GM18498 (cell line): ENCODE measurements around the gene ZNF292.
A peak's percentile ranks its signal among the peaks of the same experiment; 100 is the strongest.
"Not testable (repeated sequence)": the region's sequence is repeated elsewhere in the genome, so short reads cannot be mapped to it uniquely, and the experiment has no call there.

Experiments
- ATAC-seq: cut with Tn5 transposase; IDR thresholded peaks from one replicate; pipeline ENCODE4 v1.9.1; 2021; ENCODE audit warnings: mild to moderate bottlenecking, moderate library complexity; ENCODE audit not compliant: unreplicated experiment

The ZNF292 gene

GRCh38 chr6:87161299-87161698, 5.9 kb downstream of the ZNF292 start:
- ATAC-seq = no peak

DNA sequence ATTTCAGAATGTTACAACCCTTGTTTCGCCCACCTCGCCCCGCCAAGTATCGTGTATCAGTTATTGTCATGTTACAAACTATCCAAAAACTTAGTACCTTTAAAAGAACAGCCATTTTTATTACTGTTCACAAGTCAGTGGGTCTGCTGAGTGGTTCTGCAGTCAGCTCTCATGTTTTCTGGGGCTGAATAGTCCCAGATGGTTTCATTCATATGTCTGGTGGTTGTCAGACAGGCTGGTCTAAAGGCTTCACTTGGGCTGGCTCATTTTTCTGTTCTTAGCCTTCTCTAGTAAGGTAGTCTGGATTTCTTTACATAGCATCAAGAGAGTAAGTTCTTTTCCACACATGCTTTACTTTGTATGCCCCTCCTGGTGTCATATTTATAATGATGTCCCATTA, 8.6 kb downstream of the ZNF292 start:
- peak; percentile 44 for ATAC-seq

DNA sequence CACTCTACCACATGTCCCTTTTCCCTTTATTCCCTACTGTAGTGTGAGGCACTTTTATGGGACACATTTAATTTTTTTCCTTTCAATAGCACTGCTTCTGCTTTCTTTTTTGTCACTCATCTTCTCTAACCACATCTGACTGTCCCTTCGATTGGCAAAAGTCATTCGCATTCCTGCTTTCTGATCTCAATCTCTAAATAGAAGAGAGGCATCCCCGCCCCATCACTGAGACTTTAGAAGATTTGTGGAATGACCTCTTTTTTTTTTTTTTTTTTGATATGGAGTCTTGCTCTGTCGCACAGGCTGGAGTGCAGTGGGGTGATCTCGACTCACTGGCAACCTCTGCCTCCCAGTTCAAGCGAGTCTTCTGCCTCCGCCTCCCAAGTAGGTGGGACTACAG, 9.1 kb downstream of the ZNF292 start:
- ATAC-seq = peak; percentile 3

- ATAC-seq = no peak
These were observed 9.8 kb downstream of the ZNF292 start for GRCh38 chr6:87165185-87165584.

- ATAC-seq = no peak
These were observed 16.7 kb downstream of the ZNF292 start for GRCh38 chr6:87171938-87172633.

DNA sequence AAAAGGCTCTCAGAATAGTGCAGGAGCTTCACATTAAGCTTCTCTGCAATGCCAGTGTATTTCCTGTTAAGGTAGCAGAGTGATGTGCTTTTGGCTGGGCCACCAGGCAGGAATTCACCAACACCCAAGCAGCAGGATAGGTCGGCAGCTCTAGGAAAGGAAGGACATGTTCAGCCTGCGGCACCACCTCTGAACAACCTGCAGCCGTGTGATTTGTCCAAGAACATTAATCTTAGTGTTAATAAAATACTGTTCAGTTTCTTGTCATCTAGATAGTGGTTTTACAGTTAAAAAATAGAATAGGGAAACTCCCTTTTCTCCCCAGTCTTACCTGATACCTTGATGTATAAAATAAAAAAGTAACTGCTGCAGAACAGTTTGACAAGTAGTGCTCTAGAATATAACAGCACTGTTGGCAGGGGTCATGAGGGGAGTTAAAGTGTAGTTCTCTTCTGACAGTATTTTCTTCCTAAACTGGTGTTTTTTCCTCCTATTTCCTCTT, 18.8 kb downstream of the ZNF292 start:
- no peak for ATAC-seq

DNA sequence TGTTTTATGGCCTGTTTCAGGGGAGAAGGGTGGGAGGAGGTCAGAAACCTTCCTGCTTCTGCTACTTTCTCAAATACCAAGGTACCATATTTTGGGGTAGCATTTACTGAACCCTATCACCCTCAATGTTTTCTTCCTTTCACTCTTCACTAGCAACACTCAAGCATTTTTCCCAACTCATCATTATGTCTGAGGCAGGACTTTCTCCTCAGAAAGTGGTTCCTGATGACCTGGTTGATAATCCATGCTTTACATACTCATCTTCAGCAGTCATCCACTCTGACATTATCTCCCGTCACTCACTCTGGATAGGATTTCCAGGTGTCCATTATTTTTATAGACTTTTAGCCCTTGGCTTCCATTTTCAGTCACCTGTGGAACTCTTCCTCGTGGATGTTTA, 21.1 kb downstream of the ZNF292 start:
- ATAC-seq = no peak

DNA sequence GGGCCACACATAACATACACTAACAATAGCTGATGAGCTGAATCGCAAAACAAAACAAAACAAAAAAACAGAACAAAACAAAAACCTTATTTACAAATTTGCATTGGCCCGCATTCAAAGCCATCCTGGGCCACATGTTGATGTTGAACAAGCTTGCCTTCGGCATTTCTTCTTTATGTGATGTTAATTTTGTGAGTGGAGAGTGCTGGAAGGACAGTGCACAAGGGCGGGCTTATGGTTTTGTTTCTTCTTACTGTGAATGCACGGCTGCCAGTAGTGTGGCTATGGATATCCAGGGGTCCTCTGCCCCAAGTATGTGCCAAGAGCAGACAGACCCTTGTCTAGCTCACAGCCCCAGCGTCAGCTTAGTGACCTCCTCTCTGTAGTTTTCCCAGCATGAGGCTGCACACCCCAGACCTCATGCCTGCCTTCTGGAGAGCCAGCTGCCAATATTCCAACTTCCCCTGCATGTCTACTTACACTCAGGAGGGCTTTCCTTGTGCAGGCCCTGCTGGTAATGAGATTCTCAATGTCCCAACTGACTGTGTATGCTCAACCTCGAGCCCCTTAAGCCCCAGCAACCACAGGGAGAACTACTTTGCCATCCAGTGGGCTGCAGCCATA, 24.9 kb downstream of the ZNF292 start:
- ATAC-seq = no peak

DNA sequence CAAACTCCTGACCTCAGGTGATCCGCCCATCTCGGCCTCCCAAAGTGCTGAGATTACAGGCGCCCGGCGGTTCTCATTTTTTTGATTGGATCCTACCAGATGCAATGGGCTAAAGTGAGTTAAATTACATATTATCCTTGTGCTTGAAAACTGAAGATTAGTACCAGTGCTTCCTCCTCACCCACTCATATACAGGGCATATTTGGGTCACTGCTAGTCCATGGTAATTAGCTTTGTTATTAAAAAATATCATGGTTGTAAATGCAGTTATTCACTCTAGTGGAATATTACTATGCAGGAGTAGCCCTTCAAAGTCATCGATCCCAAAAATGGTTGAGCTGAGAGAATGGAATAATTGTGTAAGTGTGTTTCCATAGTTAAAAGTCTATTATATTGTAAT, 26.5 kb downstream of the ZNF292 start:
- ATAC-seq = no peak

DNA sequence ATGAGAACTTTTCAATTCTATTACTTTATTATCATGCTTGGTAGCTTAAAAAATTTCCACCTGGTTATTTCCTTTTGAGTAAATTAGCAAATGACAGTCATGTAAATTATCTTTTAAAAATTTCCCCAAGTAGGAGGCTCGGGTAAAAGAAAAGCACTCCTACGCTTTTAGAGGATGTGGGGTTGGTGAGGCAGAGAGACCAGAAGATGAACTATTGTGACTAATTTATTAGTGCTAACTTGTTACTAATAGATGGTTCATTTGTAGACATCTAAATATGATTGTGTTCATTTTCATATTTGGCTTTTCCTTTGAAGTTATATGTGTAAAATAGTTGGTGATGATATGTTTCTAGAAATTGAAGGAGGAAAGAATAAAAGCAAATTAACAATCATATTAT, 27.0 kb downstream of the ZNF292 start:
- peak; percentile 69 for ATAC-seq

- no peak for ATAC-seq
These were observed 27.6 kb downstream of the ZNF292 start for GRCh38 chr6:87182940-87183339.

GRCh38 chr6:87183687-87184086, 28.3 kb downstream of the ZNF292 start:
- ATAC-seq = no peak

GRCh38 chr6:87184762-87185250, 29.4 kb downstream of the ZNF292 start:
- no peak for ATAC-seq

DNA sequence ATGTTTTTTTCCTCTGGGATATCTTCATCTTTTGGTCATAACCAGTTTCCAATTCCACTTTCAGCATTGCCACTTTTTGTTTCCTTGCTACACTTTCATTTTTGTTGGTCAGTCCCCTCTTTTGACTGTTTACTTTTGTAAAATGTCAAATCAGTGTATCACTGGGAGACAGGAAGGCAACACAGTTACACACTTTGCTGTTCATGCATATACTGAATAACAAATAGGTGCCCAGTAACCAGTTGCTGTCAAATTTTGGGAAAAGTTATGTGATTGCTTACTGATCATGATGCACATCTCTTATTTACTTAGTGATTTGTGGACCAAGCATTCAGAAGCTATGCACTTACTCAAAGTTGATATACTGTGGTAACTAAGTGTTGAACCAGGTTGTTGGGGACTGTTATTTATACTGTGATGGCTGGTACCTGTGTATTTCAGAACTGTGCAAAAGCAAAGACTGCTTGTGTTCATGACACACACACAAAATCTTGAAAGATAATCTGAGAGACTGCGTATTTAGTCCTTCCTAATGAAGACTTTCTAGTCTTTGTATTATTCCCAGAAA, 41.0 kb downstream of the ZNF292 start:
- ATAC-seq = no peak

- ATAC-seq = peak; percentile 61
These were observed 42.2 kb downstream of the ZNF292 start for GRCh38 chr6:87197547-87197946.

GRCh38 chr6:87198022-87198810, 42.9 kb downstream of the ZNF292 start:
- not testable (repeated sequence) for ATAC-seq

- no peak for ATAC-seq
These were observed 44.4 kb downstream of the ZNF292 start for GRCh38 chr6:87199787-87200186.

DNA sequence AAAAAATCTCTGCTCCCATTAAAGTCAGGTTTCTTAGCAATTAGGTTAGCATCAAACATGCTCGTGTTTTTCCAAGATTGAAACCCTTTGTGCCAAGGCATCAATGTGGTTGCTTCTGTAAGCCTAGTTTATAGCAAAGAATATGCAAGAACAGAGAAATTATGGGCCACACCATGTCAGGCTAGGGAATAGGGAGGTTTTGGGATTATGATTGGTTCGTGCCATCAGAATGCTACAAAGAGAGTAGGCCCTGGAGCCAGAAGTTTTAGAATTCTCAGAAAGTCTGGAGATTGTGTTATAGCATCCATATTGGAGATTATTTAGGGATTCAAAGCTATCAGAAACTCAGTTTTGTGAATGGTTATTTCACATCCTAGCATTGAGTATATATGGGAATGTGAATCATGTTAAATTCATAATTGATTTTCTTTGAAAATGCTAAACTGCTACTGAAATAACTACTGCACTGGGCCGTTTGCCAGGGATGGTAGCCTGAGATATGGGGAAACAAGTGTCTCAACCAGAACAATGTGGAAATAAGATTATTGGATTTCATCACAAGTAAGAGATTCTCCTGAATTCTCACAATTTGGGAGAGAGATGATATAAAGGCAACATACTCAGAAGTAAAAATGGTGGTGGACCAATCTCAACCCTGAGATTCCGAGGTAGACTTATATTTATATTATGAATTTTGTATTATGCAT, 45.3 kb downstream of the ZNF292 start:
- no peak for ATAC-seq

DNA sequence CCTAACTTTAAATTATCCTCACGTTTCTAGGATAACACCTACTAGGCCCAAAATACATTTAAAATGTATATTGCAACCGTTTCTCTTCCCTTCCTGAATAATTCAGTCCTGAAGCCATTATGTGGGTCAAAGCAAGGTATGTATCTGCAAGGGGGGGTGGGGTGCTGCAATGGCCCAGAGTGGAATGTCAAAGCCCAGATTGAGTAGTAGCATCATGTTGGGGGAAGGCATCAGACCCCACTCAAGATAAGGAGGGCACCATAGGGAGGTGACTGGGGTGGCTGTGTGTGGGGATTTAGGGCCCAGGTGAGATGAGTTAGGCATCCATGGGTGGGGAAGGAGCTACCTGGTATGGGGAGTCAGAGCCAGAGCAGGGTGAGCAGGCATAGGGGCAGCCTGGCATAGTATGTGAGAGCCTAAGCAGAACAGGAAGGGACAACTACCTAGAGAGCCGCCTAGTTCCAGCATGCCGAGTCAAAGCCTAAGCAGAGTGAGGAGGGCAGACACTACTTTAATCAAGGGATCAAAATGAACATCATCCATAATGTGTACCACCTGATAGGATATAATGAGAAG, 48.2 kb downstream of the ZNF292 start:
- no peak for ATAC-seq

DNA sequence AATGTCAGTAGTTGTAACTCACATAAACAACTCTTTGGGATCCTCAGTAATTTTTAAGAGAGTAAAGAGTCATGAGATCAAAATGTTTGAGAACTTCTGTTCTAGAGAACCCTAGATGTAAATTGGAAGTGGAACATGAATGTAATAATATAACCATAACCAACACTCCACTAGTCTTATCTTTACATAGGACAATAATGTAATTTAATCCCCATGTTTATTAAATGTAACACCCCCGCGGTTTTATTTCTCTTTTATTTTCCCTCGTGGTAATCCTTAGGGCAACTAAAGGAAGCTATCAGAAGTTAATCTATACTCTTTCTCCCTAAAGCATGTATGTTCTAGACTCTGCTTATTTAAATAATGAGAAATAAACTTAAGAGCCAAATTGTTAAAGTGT, 54.4 kb downstream of the ZNF292 start:
- ATAC-seq = no peak
